ENCODE data around the gene TOPAZ1.

Gene TOPAZ1

GRCh38 chr3:44248152-44248551 lies 6.5 kb downstream of the TOPAZ1 start:
- DNase-seq, result no peak

DNA sequence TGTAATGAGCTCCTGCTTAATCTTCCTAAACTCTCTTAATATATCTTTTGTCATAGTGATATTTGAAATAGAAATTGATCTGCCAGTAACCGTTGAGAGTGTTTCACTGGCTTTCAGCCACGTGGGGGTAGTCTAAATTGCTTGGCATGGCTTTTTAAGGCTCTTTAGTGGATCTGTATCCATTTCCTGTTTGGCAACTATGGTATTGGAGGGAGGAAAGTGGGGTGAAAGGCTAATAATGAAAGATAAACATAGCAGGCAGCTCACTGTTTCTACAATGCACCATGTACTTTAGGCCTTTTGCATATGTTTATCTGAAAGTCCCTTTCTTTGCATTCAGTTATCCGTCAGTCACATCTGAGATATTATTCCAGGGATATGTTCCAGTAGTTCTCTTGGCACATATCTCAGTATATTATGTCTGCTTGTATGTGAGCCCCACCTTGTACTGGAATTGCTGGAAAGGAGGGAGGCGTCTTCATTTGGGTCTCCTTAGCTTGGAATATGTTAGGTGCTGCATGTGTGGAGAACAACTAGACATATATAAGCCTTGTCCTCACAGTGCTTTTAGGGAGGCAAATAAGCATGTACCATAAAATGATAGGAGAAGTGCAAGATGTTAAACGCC lies 10.8 kb downstream of the TOPAZ1 start:
- DNase-seq, result no peak

DNA sequence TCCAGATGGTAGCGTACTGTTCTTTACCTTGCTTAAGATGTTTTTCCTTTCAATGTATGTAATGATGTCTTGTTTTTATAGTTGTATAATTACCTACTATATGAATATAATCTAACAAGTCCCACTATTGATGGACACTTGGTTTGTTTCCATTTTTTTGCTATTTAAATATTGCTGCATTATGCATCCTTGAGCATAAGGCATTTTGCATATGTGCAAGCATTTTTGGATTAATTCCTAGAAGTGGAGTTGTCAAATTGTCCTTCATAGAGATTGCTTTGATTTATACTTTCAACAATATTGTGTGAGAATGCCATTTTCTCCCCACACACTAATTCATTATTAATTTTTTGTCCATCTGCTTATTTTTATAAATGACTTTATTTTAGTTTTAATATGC lies 17.7 kb downstream of the TOPAZ1 start:
- DNase-seq, result no peak

GRCh38 chr3:44264146-44264545 lies 22.5 kb downstream of the TOPAZ1 start:
- no peak for DNase-seq

- DNase-seq, result no peak
Measured at GRCh38 chr3:44265815-44266214, 24.1 kb downstream of the TOPAZ1 start.

DNA sequence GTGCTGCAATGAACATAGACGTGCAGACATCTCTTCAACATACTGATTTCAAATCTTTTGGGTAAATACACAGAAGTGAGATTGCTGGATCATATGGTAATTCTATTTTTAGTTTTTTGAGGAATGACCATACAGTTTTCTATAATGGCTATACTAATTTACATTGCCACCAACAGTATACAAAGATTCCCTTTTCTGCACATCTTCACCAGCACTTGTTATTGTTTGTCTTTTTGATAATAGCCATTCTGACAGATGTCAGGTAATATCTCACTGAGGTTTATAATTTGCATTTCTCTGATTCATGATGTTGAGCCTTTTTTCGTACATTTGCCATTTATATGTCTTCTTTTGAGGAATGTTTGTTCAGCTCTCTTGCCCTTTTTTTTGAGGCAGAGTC lies 30.5 kb downstream of the TOPAZ1 start:
- DNase-seq, result no peak

DNA sequence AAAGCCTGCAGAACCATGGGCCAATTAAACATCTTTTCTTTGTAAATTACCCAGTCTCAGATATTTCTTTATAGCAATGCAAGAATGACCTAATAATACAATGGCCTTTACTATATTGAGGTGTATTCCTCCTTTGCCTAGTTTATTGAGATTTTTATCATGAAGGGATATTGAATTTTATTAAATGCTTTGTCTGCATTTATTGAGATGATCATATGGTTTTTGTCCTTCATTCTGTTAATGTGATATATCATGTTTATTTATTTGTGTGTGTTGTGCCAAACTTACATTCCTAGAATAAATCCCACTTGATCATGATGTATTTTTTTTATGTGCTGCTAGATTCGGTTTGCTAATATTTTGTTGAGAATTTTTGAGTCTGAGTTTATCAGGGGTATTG lies 36.2 kb downstream of the TOPAZ1 start:
- no peak for DNase-seq

GRCh38 chr3:44280077-44280476 lies 38.4 kb downstream of the TOPAZ1 start:
- no peak for DNase-seq

DNA sequence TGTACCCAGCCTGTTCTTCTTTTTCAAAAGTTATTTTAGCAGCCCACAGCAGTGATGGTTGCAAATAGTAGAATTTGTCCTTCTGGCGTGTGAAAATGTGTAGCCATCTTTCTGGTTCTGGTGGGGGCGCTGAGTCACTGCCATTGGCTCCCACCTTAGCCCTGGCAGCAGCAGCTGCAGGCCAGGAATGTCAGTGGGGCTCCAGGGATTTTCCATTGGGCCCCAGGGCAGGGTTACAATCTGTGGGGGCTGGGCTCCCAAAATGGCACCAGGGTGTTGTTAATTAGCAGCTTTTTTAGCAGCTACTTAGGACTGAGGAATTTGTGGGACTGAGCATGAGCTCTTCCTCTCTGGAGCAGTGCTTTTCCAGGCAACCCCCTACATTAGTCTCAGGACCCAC lies 38.9 kb downstream of the TOPAZ1 start:
- no peak for DNase-seq

DNA sequence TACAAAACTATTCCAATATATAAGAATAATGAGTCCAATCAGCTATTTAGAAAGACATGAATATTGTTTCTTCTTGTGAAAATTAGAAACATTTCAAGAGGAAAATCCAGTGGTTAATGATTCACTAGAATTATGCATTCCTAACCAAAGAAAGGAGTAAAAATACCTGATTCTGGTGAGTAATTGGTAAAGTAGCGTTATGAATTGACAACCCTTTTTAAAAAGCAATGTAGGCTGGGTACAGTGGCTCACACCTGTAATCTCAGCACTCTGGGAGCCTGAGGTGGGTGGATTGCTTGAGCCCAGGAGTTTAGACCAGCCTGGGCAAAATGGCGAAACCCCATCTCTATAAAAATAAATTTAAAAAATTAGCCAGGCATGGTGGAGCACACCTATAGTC lies 43.3 kb downstream of the TOPAZ1 start:
- DNase-seq, result no peak

DNA sequence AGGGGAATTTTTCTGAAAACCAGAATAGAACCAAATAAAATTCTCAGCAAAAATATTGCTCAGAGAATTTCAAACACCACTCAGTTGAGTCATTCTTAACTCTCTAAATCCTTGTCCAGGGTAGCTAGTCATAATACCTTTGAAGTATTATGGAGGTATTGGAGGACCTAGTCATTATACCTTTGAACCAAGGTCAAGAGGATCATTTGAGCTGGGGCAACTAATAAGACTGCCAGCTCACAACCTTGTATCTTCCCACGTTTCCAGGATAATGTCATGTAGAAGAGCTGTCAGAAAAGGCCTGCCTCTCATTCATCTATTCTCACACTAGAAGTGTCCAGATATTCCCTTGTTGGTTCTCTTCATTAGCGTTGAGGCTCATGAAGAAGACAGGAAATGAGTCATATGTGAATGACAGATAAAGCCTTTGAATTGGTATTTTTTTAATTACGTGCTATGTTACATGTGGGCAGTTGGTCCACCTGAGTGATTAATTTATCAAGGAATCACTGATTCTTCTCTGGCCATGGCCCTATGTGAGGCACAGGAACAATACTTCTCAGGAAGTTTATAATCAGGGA lies 48.3 kb downstream of the TOPAZ1 start:
- no peak for DNase-seq

GRCh38 chr3:44292276-44292675 lies 50.6 kb downstream of the TOPAZ1 start:
- DNase-seq, result no peak

DNA sequence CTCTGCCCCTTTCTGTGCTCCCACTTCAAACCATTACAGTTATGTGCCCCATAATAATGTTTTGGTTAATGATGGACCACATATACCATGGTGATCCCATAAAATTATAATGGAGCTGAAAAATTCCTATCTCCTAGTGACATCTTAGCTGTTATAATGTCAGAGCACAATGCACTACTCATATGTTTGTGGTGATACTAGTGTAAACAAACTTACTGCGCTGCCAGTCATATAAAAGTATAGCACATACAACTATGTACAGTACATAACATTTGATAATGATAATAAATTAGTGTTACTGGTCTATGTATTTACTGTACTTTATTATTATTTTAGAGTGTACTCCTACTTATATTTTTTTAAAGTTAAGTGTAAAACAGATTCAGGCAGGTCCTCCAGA lies 51.3 kb downstream of the TOPAZ1 start:
- DNase-seq, result no peak

GRCh38 chr3:44297255-44297654 lies 55.6 kb downstream of the TOPAZ1 start:
- DNase-seq, result no peak

DNA sequence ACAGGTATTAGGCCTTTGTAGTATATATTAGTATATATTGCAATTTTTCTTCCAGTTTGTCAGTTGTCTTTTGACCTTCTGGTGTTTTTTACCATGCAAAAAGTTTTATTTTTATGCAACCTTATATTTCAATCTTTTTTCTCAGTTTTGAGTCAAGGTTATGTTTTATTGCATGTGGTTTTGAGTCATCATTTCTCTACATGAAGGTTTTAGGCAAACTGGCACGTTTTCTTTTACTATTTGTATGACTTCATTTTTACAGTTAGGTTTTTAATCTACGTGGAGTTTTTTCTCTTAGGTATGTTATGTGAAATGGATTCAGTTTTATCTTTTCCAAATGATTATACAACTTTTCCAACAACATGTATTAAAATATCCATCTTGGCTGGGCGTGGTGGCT lies 60.1 kb downstream of the TOPAZ1 start:
- no peak for DNase-seq

GRCh38 chr3:44309500-44309899 lies 67.8 kb downstream of the TOPAZ1 start:
- no peak for DNase-seq

DNA sequence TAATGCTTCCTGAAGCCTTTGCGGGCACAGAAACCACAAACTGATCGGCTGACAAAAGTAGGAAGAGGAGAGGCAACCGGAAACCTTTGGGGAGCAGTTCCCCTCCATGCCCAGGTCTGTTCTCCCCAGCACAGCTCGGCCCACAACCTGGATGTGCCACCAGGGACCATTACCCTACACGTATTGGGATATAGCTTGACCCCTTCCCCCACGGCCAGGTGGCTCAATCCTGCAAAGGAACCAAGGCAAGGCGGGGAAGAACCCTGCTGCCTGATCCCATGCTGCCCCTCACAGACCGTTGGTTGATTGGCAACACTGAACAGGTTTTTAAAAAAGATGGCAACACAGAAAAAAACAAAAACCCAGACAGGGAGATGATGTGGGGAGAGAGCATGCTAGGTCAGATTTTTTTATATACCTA lies 77.2 kb downstream of the TOPAZ1 start:
- DNase-seq, result no peak

GRCh38 chr3:44321335-44321734 lies 79.6 kb downstream of the TOPAZ1 start:
- no peak for DNase-seq

DNA sequence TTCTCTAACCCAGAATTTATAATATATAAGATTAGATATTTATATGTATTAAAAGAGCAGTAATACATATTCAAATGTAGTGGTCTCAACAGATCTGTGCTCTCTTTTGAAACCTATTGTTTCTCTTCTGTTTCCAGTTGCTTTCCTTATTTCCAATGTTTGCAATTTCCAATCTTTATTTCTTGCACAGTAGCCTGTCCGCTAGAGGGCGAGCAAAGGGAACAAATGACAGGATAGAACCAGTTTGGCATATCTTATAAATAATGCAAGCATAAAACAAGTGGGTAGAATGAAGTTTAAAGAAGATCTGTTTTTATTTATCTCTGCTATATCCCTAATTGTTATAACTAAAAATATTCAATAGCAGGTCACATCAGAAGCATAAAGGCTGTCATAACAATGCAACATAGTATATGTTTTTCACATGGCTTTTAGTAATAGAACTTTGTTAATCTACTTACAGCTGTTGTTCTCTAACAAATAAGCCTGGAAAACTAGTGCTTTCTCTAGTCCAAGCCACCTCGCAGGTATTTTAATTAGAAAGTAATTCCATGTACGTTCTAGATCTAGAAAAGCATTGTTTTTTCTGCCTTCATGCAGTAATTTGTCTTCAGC lies 81.8 kb downstream of the TOPAZ1 start:
- DNase-seq, result peak; percentile 36 to 57

- no peak for DNase-seq
Measured at GRCh38 chr3:44324584-44324983, 82.9 kb downstream of the TOPAZ1 start.

DNA sequence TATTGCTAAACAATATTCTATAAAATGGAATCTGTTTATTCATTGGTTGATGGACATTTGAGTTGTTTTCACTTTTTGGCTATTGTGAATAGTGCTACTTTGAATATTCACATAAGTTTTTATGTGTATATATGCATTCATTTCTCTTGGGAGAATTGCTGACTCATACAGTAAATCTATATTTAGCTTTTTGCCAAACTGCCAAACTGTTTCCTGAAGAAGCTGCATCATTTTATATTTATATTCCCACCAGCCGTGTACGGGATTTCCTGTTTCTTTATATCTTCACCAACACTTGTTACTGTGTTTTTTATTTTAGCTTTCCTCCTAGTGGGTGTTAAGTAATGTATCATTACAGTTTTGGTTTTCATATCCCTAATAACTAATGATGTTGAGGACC lies 84.3 kb downstream of the TOPAZ1 start:
- DNase-seq, result no peak

- DNase-seq, result no peak
Measured at GRCh38 chr3:44326515-44326914, 84.8 kb downstream of the TOPAZ1 start.

DNA sequence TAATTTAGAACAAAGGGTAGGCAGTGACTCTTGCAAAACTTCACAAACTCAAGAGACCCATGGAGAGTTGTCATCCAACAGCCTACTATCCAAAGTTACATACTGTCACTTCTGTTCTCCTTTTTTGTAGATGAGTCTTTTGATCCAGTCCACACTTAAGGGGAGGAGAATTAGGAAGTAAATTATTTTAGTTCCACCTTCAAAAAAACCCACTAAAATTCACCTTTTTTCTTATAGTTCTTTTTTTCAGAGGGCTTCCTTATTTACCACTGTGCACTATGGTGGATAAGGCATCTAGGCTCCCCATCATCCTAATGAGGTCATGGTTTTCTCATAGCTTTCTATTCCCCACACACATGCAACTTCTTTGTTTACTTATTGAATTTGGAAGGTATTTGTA lies 88.3 kb downstream of the TOPAZ1 start:
- no peak for DNase-seq

DNA sequence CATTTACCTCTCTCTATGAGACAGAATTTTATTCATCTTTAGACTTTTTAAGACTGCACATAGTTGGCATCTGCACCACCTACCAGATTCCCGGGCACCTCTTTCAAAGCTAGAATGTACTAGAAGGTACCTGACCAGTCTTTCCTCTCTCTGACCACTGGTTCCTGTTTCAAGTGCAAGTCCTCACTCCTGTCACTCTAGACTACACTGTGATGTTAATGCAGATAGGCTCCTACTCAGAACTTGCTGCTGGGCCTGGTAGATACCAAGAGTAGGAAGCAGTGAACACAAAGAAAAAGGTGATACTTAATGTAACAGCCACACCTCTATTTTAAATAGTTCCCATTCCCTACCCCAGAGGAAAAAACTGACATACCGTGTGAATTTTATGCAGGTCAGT lies 88.8 kb downstream of the TOPAZ1 start:
- no peak for DNase-seq

DNA sequence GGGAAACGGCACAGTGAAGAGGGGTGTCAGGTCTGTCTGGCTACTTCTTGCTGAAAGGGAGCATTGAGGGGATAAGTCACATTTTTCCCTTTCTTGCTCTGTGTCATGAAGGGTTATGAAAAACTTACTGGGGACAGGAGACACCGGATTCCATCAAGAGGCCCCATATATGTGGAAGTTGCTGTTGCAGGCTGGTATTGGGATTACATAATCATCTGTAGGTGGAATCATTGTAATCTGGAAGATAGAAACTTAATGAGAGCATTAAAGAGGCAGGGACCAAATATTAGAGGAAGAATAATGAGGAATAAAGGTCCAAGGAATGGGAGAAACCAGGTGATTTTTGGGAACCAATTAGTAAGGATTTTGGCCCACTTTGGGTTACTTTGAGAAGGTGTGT lies 92.6 kb downstream of the TOPAZ1 start:
- no peak for DNase-seq

All from CD4-positive, alpha-beta T cell treated with Interleukin-1 beta for 1 hour (primary cell).